H1 (cell line): Measurements from ENCODE around the gene GCAT. TPM values are rescaled to one million over a fixed set of nuclear protein-coding genes. Genes with fewer than 3 reads are reported as not detected.

Experiments
- CTCF ChIA-PET: fragments of 300-600 bp; sonication (Branson Sonifier 250); formaldehyde crosslinking; loops from one replicate; lab custom pipeline; 2021; ENCODE audit not compliant: partially characterized antibody; lab: Charles Lee
- POLR2A ChIA-PET: fragments of 300-600 bp; sonication (Branson Sonifier 250); formaldehyde crosslinking; loops from one replicate; lab custom pipeline; 2021; ENCODE audit warnings: inconsistent platforms; ENCODE audit not compliant: partially characterized antibody; lab: Charles Lee
- DNase-seq, 2 experiments: peaks; one replicate each; pipeline versions ENCODE4 v3.0.0 to v3.0.0-alpha.2; 2010 to 2022; ENCODE audit warnings: low spot score in 2 of 2, low read depth in 1 of 2, mixed read lengths in 1 of 2
- FAIRE-seq: peaks from 2 replicates; lab custom pipeline; 2011; peaks lifted over from hg19 to GRCh38; lab: Jason Lieb, UNC
- H2AFZ ChIP-seq: 2 replicates; pipeline ENCODE4 v1.8.1; 2012; ENCODE audit warnings: low read length, inconsistent platforms
- H2AK5ac ChIP-seq: 2 replicates; pipeline ENCODE4 v1.6.1; 2013; ENCODE audit warnings: low read depth, low read length
- H2BK120ac ChIP-seq: replicated peaks from 2 replicates; pipeline ENCODE3; 2013; ENCODE audit warnings: low read depth, low read length, inconsistent platforms
- H2BK12ac ChIP-seq: 2 replicates; pipeline ENCODE4 v1.6.1; 2013; ENCODE audit warnings: low read depth, low read length
- H2BK15ac ChIP-seq: 2 replicates; pipeline ENCODE4 v1.6.1; 2013; ENCODE audit warnings: low read length
- H2BK20ac ChIP-seq: 2 replicates; pipeline ENCODE4 v1.6.1; 2013; ENCODE audit warnings: low read length
- H2BK5ac ChIP-seq: 2 replicates; pipeline ENCODE4 v1.6.1; 2013; ENCODE audit warnings: low read depth, low read length
- H3K14ac ChIP-seq: 2 replicates; pipeline ENCODE4 v1.6.1; 2013; ENCODE audit warnings: inconsistent platforms; ENCODE audit not compliant: insufficient read length
- H3K18ac ChIP-seq: 2 replicates; pipeline ENCODE4 v1.6.1; 2013; ENCODE audit warnings: low read length; ENCODE audit errors: extremely low read depth
- H3K23ac ChIP-seq: 2 replicates; pipeline ENCODE4 v1.6.1; 2013; ENCODE audit warnings: inconsistent platforms; ENCODE audit not compliant: insufficient read length
- H3K23me2 ChIP-seq: 2 replicates; pipeline ENCODE4 v1.6.1; 2013; ENCODE audit warnings: low read depth, low read length
- H3K27ac ChIP-seq: 2 replicates; pipeline ENCODE4 v1.6.1; 2011; ENCODE audit warnings: low read depth, low read length, inconsistent platforms
- H3K27me3 ChIP-seq, 4 experiments: replicated peaks in 1 of 4; 1 replicate in 1 of 4; 2 replicates in 3 of 4; pipeline versions ENCODE4 v1.6.1 to v1.8.1; 2011 to 2013; ENCODE audit warnings: low read length in 3 of 4, mild to moderate bottlenecking in 3 of 4, inconsistent platforms in 2 of 4, mixed read lengths in 2 of 4, moderate library complexity in 1 of 4; ENCODE audit not compliant: control insufficient read depth in 3 of 4, insufficient read depth in 3 of 4; ENCODE audit errors: extremely low read depth in 1 of 4
- H3K36me3 ChIP-seq, 4 experiments: 2 replicates each; pipeline versions ENCODE4 v1.6.1 to v1.8.1; 2011 to 2013; ENCODE audit warnings: mild to moderate bottlenecking in 4 of 4, low read length in 3 of 4, moderate library complexity in 2 of 4, control low read depth in 1 of 4, inconsistent platforms in 1 of 4; ENCODE audit not compliant: insufficient read depth in 4 of 4, control insufficient read depth in 2 of 4
- H3K4ac ChIP-seq: replicated peaks from 2 replicates; pipeline ENCODE3; 2013; ENCODE audit warnings: low read length, low read depth, mixed read lengths, inconsistent platforms; ENCODE audit not compliant: insufficient read length
- H3K4me1 ChIP-seq, 4 experiments: replicated peaks in 1 of 4; 1 replicate in 1 of 4; 2 replicates in 3 of 4; pipeline versions ENCODE4 v1.6.1 to v1.8.1; 2011 to 2013; ENCODE audit warnings: low read length in 3 of 4, inconsistent platforms in 2 of 4, mixed read lengths in 1 of 4; ENCODE audit not compliant: insufficient read depth in 4 of 4, control insufficient read depth in 3 of 4
- H3K4me2 ChIP-seq, 2 experiments: 2 replicates each; pipeline versions ENCODE4 v1.6.1 to v1.8.1; 2011 to 2013; ENCODE audit warnings: low read depth in 2 of 2, low read length in 2 of 2, control low read depth in 1 of 2, inconsistent platforms in 1 of 2, mild to moderate bottlenecking in 1 of 2; ENCODE audit not compliant: insufficient read depth in 1 of 2
- H3K4me3 ChIP-seq, 4 experiments: fragments of 200-600, 300-600 bp in 1 of 4; sonication (generic), shearing (Covaris generic), sonication (Bioruptor Twin) in 1 of 4; 2 replicates each; pipeline versions ENCODE4 v1.5.1 to v1.8.1; 2011 to 2016; ENCODE audit warnings: low read length in 4 of 4, low read depth in 3 of 4, control low read depth in 2 of 4, inconsistent platforms in 2 of 4, mild to moderate bottlenecking in 2 of 4, mixed read lengths in 1 of 4, moderate library complexity in 1 of 4; ENCODE audit not compliant: insufficient read depth in 2 of 4; ENCODE audit errors: extremely low read depth in 1 of 4
- H3K56ac ChIP-seq: replicated peaks from 2 replicates; pipeline ENCODE3; 2013; ENCODE audit warnings: low read depth, mild to moderate bottlenecking, mixed read lengths, low read length, inconsistent platforms; ENCODE audit not compliant: insufficient read length
- H3K79me1 ChIP-seq: 2 replicates; pipeline ENCODE4 v1.6.1; 2013; ENCODE audit warnings: low read depth, low read length, control low read depth
- H3K79me2 ChIP-seq, 2 experiments: 2 replicates each; pipeline versions ENCODE4 v1.6.1 to v1.8.1; 2012 to 2013; ENCODE audit warnings: low read length in 2 of 2, mild to moderate bottlenecking in 2 of 2, inconsistent platforms in 1 of 2; ENCODE audit not compliant: insufficient read depth in 2 of 2, control insufficient read depth in 1 of 2
- H3K9ac ChIP-seq, 4 experiments: replicated peaks in 1 of 4; 1 replicate in 1 of 4; 2 replicates in 3 of 4; pipeline versions ENCODE4 v1.6.1 to v1.8.1; 2011 to 2013; ENCODE audit warnings: low read depth in 3 of 4, low read length in 3 of 4, control low read depth in 2 of 4, mild to moderate bottlenecking in 2 of 4, moderate library complexity in 2 of 4, inconsistent platforms in 1 of 4; ENCODE audit errors: extremely low read depth in 1 of 4
- H3K9me3 ChIP-seq, 2 experiments: 2 replicates each; pipeline versions ENCODE4 v1.6.1 to v1.8.1; 2012 to 2013; ENCODE audit warnings: mild to moderate bottlenecking in 2 of 2, moderate library complexity in 2 of 2, control low read depth in 1 of 2, inconsistent platforms in 1 of 2, low read depth in 1 of 2, low read length in 1 of 2, mixed read lengths in 1 of 2; ENCODE audit not compliant: insufficient read depth in 2 of 2
- H4K20me1 ChIP-seq, 2 experiments: replicated peaks in 1 of 2; 2 replicates each; pipeline versions ENCODE3 to v1.8.1; 2011 to 2013; ENCODE audit warnings: inconsistent platforms in 2 of 2, low read length in 2 of 2, mild to moderate bottlenecking in 1 of 2; ENCODE audit not compliant: insufficient read depth in 2 of 2, control insufficient read depth in 1 of 2
- H4K5ac ChIP-seq: 2 replicates; pipeline ENCODE4 v1.6.1; 2013; ENCODE audit warnings: low read length, low read depth, mixed read lengths, inconsistent platforms; ENCODE audit not compliant: insufficient read length
- H4K8ac ChIP-seq: 2 replicates; pipeline ENCODE4 v1.8.0; 2013; ENCODE audit warnings: mild to moderate bottlenecking, moderate library complexity, low read length, inconsistent platforms; ENCODE audit not compliant: insufficient read depth; ENCODE audit errors: extremely low read depth
- H4K91ac ChIP-seq: replicated peaks from 2 replicates; pipeline ENCODE3; 2013; ENCODE audit warnings: low read length, mixed read lengths, inconsistent platforms; ENCODE audit not compliant: insufficient read length
- SIX5 ChIP-seq: IDR thresholded peaks from 2 replicates; pipeline ENCODE4 v1.6.1; 2011; ENCODE audit warnings: mild to moderate bottlenecking, low read depth, low read length
- WGBS, 2 experiments: shearing (Covaris generic) in 1 of 2; methylation state at CpG; one replicate each; pipeline versions ENCODE4 v1.1.6 to v1.1.7; 2013 to 2015; ENCODE audit warnings: low lambda C conversion rate in 2 of 2, mixed read lengths in 2 of 2, inconsistent platforms in 1 of 2, low coverage in 1 of 2, missing lambda C conversion rate in 1 of 2; ENCODE audit not compliant: insufficient replicate concordance in 2 of 2, insufficient coverage in 1 of 2, insufficient read length in 1 of 2; ENCODE audit errors: extremely low coverage in 1 of 2, missing lambda C conversion rate in 1 of 2; 5-methylcytosine and 5-hydroxymethylcytosine counted together
- polyA plus RNA-seq, 7 experiments: library from polyadenylated mRNA; depleted of rRNA in 3 of 7; stranded (reverse) in 5 of 7; unstranded in 2 of 7; fragments of >200 nt in 5 of 7; fragments of 200-250 nt in 2 of 7; gene quantifications; 1 replicate in 5 of 7; 2 replicates in 1 of 7; 4 replicates in 1 of 7; pipeline versions ENCODE4 v1.2.1 to v1.2.3, GENCODE V29; 2011 to 2013; ENCODE audit warnings: missing spikeins in 2 of 7, mixed read lengths in 2 of 7
- total RNA-seq: library from RNA; stranded (reverse); fragmentation: NEBNext Ultra II Directional; extraction: Animal tissue kit (Norgen Biotek cat#: 25700); gene quantifications from 2 replicates; pipeline ENCODE4 v1.2.1, GENCODE V29; 2021

The GCAT gene
- total and polyA plus RNA-seq, 2 of the 8 experiments (the other 6 are each of a cell fraction or from before 2014, with no cell fraction given) = 24.3 to 47.5 TPM

- no peak overlapping the region for H4K91ac ChIP-seq
- no peak overlapping the region for H3K18ac ChIP-seq
- no peak overlapping the region for H3K9ac ChIP-seq
- no peaks in the 10 kb centered on the region for H3K4me1 ChIP-seq
- no peak overlapping the region for H3K4me3 ChIP-seq
- H3K79me1 ChIP-seq = peaks cover 2% of the 10 kb centered on the region
- H3K9me3 ChIP-seq = no peaks in the 10 kb centered on the region
- H2AFZ ChIP-seq = no peak overlapping the region
- H2BK20ac ChIP-seq = no peak overlapping the region
- TF ChIP-seq SIX5 = no peak
- TF ChIP-seq, all 59 proteins: peak for 0
- FAIRE-seq = no peak
- Histone ChIP-seq H3K36me3 (peaks cover 43 to 92% (median 76%) of the 10 kb centered on the region in 4 experiments), H3K4me2 (no peak overlapping the region), H2BK12ac (no peak overlapping the region), H2AK5ac (no peak overlapping the region), H3K56ac (no peak overlapping the region), H4K5ac (no peak overlapping the region), H3K4ac (no peak overlapping the region), H2BK5ac (no peak overlapping the region), H3K27ac (no peak overlapping the region), H3K14ac (no peak overlapping the region), H3K79me2 (peaks cover 0 to 10% of the 10 kb centered on the region in 2 experiments; a peak in 1 of 4 replicates), H2BK120ac (no peak overlapping the region), H4K20me1 (peaks cover 4 to 8% of the 10 kb centered on the region in 2 experiments), H3K27me3 (no peaks in the 10 kb centered on the region), H2BK15ac (no peak overlapping the region), H3K23ac (no peak overlapping the region), H3K23me2 (no peaks in the 10 kb centered on the region), H4K8ac (no peak overlapping the region)
- CTCF ChIA-PET = interaction anchor here (0.6 to 5.1 kb wide), 8 partner anchors 7 to 317 kb away, joined by 3 to 80 read pairs (median 6); partner anchors contain the start of gene GALR3
- 93% methylated on average over 7 of the region's 7 CpGs; no CpG with 5 or more reads in 1 of the 2 experiments for WGBS, 2 experiments
- POLR2A ChIA-PET = interaction anchor here (1.0 to 8.8 kb wide), 8 partner anchors 7 to 66 kb away, joined by 3 to 86 read pairs (median 10); partner anchors contain the start of gene EIF3L
- no peak for DNase-seq
Observed at GRCh38 chr22:37860796-37861421, 53.2 kb downstream of the GCAT start.
